HG03342 (cell line): Measurements from ENCODE around the gene BCL2.

Experiments
- ATAC-seq: cut with Tn5 transposase; IDR thresholded peaks from one replicate; pipeline ENCODE4 v1.9.1; 2021; ENCODE audit warnings: mild to moderate bottlenecking, moderate library complexity; ENCODE audit not compliant: unreplicated experiment

The BCL2 gene

DNA sequence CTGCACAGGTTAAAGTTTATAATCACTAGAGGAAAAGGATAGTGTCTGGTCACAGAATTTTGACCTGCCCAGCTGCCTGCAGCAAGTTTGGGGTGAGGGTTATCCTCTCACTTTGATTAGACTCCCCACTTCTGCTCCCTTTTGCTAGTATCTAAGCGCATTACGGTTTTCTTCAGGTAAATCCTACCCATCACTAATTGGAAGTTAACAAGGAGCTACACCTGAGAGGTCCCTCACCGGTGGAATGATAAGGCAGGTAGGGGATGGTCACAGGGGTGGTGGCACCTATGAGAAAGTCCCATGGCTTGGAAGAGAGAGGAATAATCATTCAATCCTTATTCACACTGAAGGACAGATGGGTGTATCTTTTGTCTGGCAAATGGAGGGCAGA, 7.6 kb downstream of the BCL2 start:
- no peak for ATAC-seq

GRCh38 chr18:63311118-63312018, 8.2 kb downstream of the BCL2 start:
- peak; percentile 67 for ATAC-seq

DNA sequence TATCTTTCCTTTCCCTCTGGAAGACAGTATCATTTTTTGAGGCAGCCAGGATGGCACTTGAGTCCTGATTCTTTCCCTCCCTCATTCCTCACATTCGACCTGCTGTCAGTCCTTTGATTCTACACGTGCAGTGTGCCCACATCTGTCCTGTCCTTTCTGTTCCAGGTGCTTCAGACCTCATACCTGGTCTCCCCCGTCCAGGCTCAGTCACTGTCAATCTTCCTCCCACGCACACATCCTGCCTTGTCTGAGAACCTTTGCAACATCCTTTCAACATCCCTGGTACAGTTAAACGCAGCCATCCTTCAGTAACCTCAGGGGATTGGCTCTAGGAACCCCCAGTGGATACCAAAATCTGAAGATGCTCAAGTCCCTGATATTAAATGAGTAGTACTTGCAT, 10.1 kb downstream of the BCL2 start:
- no peak for ATAC-seq

GRCh38 chr18:63307551-63308200, 11.9 kb downstream of the BCL2 start:
- no peak for ATAC-seq

- ATAC-seq, result no peak
These were observed 12.6 kb downstream of the BCL2 start for GRCh38 chr18:63306819-63307550.

- no peak for ATAC-seq
These were observed 13.3 kb downstream of the BCL2 start for GRCh38 chr18:63306249-63306648.

DNA sequence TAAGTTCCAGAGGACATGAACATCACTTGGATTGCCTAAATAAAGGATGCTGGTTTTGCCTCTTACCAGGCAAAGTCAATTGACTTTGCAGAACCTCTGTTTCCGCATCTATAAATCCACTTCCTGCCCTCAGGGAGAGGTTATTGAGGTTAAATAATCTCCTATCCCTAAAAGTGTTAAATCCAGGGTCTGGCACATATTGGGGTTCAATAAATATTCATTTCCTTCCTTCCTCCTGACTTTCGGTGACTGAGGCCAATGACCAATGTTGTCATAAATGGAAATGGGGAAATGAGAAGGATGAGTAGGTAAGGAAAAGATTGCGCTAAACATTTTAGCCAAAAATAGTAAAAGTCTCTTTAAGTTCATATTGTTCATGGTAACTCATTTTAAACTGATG, 16.0 kb downstream of the BCL2 start:
- ATAC-seq, result no peak

DNA sequence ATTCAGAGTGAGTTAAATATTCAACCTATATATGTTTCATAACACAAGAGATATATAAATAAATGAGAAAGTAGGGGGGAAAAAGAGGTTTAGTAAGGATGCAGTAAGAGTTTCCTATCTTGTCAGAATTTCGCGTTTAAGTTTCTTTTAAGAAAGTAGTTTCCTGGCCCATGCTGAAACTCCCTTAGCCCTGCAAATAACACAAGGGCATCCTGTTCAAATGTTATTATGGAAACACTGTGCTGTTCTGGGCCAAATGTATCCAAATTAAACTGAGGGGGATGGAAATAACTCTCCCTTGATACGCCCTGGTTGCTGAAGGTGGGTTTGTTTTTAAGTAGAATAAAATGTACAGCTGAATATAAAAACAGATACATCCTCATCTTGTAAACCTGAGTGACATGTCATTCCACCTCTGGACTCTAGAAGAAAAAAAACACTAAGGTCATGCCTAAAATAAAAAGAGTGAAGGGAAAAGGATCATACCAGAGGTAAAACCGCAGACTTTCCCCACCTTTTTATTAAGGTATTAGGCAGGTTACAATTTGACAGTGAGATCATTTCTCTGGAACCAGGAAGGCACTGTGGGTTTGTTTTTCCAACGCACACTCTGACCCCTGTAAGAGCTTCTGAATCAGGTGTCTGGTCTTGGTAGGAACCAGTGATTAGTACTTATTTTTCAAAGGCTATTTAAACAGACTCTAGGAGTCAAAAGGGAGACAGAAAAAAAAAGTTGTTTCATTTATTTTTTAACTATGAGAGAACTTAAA, 16.7 kb downstream of the BCL2 start:
- no peak for ATAC-seq

DNA sequence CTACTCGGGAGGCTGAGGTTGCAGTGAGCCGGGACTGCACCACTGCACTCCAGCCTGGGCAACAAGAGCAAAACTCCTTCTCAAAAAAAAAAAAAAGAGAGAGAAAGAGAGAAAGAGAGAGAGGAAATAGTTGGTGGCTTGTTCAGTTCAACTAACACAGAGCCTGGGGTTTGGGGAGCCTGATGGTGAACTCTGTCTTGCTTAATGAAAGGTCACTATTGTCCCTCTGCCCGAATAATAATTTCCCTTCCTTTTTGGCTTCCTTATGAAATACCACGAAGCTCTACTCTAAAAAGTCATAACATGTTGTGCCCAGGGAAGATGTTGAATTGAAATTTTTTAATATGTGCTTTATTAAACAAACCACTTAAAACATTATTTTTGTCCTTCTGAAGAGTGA, 17.3 kb downstream of the BCL2 start:
- ATAC-seq, result no peak

DNA sequence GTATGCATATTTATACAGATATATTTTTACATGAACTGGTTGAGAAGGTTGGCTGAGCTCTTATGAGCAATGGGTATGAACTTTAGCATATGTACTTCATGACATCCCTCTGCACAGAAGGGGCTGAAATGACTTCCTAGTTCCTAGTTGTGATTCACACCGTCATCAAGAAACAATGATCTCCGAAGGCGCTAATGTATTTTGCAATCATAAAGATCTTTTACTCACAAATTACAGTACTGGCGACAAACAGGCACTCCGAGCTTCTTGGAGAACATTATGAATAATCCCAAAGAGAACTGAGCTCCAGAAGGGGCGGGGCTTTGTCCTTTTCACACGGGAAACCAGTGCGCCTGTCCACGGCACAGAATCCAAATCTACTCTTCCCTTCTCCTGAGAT, 18.1 kb downstream of the BCL2 start:
- no peak for ATAC-seq

DNA sequence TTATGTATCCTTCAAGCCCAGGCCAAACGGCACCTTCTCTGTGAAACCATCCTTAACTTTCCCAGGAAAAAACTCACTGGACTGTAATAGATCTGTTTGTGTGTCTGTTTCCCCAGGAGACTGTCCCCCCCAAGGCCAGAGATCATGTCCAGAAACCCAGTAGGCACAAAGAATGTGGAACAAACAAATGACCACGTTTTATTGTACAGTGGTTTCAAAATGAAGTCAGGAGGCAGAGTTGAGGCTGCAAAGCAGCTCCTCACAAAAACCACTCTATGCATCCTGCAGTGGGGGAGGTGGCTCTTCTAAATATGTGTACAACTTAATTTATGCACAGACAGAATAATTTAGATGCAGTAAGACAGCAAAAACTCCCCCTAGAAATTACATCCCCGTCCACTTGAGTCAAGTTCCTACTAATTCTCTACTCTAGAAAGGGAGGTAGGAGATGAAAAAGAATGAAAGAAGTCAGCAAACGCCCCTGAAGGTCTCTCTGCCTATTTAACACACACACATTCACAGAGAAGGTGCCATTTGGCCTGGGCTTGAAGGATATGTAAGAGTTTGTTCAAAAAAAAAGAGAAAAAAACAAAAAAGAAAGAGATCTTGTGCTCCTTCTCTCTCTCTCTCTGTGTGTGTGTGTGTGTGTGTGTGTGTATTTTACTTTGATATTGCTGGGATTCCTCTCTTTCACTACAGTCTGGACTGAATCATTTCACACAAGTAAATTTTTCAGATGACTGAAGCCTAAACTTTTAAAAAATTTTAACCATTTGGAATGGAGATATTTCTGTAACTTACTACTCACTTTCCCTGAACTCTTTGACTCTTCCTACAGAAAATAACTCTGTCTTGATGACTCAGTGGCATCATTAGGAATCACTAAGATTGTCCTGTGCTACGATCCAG, 19.5 kb downstream of the BCL2 start:
- ATAC-seq, result peak; percentile 63

DNA sequence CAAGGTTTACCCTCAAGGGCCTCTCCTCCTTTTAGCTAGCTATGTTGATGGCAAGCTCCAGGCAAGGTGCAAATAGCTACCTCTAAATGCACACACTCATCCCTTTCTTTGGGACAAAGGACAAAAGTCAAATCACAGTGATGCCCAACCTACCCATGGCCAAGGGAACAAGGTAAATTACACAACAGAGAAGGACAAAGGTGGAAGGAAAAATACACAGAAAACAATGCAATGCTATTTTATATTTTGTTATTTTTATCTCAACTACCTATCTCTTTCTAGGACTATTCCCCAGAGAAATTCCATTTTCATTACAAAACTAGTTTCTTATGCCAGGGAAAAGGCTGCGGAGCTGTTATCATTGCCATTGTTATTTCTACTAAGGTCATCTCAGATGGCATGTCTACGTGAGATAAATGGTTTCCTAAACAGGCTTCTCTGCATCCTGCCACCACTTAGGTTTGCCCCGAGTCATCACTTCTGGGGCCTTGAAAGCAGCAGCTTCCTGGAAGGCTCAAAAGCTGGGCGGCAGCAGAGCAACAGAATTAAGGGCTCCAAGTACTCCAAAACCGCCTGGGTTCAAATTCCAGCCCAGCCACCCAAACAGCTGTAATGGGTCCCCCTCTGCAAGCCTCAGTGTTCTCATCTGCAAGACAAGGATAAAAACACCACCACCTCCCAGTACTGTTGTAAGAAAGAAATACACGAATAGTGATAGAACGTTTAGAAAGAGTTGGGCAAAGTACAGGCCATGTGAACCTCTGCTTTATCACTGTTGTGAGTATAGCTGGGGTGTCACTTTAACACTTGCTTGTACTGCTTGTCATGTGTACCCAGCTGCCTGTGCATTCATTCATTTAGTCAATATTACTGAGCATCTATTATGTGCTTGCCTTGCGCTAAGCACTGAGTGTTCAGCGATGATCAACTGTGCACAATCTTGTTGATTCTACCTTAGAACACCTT, 20.9 kb downstream of the BCL2 start:
- no peak for ATAC-seq

DNA sequence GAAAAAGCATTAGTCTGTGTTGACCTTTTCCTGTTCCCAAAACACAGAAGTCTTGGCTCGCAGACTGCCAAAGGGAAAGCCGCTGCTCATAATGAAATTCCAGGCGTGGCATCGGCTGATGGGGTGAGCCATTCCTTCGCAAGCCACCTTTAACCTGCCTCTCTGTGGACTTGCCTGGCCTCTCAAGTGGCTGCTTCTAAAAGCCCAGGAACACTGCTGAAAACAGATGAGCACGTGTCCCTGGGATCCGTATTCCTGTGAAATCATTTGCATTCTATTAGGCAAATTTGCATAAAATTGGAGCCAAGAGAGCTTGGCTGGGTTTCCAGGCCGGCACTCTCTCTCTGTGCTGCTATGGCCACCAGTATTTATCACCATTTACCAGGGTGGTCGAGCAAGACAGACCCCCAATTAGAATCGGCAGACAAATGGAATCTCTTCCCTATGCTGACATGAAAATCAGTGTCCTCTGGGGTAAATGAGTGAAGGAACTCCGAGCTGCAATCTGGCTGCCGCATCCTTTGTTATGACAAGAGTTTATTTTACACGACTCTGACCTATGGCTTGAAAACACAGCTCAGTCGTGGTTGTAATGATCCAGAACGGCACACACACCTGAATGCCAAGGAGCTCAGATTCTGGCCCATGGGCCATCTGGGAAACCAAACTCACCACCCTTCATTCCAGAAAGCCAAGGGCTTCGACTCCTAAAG, 21.7 kb downstream of the BCL2 start:
- no peak for ATAC-seq

DNA sequence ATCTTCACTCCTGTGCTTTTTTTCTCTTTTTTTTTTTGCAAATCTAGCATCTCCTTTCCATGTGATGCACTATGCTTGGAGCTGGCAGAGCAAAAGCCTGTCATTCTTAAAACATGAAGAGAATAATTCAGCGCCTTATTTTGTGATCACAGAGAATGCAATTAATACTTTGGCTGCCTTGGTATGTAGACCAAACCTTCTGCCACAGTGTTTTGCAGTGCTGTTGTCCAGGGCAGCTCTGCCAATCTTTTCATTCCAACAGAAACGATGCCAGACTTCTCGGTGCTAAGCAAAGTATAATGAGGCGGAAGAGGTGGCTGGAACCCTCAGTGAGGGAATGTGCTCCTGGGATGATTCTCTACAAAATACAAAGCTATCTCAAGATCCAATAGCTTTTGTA, 25.6 kb downstream of the BCL2 start:
- ATAC-seq, result no peak

- ATAC-seq, result peak; percentile 57
These were observed 26.5 kb downstream of the BCL2 start for GRCh38 chr18:63292831-63293683.

DNA sequence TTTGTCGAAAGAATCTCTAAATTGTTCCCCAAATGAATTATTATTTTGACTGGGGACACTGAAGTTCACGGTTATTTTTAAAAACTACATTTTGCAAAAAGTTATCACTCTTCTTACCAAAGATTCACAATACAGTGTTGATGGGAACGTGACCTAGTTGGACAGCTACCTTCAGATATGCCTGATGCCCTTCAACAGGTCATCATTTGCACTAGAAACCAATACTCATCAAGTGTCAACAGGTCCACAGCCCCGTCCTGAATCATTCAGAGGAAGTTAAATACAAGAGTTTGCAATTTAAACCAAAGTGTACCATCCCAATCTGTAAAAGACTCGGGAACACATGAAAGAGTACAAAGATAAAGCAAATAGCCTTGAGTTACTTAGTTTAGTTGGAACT, 28.3 kb downstream of the BCL2 start:
- no peak for ATAC-seq

DNA sequence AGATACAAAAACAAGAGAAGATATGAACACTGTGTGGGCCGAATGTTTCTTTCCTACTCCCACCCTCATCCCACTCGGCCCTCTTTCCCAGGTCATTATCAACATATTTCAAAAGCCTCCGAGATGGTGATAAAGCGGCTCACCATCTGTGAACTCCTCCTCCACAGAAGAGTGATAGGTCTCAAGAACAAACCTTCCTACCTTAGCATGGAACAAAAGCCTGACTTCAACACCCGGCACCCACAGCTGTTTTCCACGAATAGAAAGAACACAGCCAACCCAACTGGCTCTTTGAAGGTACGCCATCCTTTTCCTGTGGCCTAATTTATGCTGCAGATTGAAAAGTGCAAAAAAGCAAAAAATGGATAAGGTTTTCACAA, 28.8 kb downstream of the BCL2 start:
- no peak for ATAC-seq
